ENCODE results near the gene CLCN6. TPM values are rescaled to one million over a fixed set of nuclear protein-coding genes. Genes with fewer than 3 reads are reported as not detected.

Gene CLCN6
- polyA plus RNA-seq, 2 of the 4 experiments (the other 2 are of a cell fraction), result 5.7 to 9.0 TPM

- WGBS (ENCODE audit: missing lambda C conversion rate), result 3% methylated on average over 5 of the region's 20 CpGs
- peak overlapping the region; percentile 91 to 95 for H3K27ac ChIP-seq
- H3K9me3 ChIP-seq, result no peaks in the 10 kb centered on the region
- ChIA-PET CTCF (interaction anchor here (1.2 to 1.7 kb wide), 3 partner anchors 22 to 33 kb away, joined by 3 to 4 read pairs (median 3); no protein-coding TSS in a partner anchor), POLR2A (interaction anchor here (0.8 to 2.8 kb wide), 7 partner anchors 15 to 212 kb away, joined by 3 to 23 read pairs (median 4); no protein-coding TSS in a partner anchor)
- no peak for FAIRE-seq
- peak; percentile 70 to 73 for ATAC-seq
- H3K4me3 ChIP-seq, result peak overlapping the region; percentile 59
- peaks cover 26% of the 10 kb centered on the region for H3K4me1 ChIP-seq
- H3K4me2 ChIP-seq, result peak overlapping the region; percentile 86
- peak in 1 of 2 experiments; percentile 21 for DNase-seq (ENCODE audit: low read depth in 1 of 2, low spot score in 1 of 2)
- TF ChIP-seq CHD2 (IDR thresholded peaks at IDR 0.05; ENCODE audit: low read length, partially characterized antibody) (no peak), PHF8 (IDR thresholded peaks at IDR 0.05; ENCODE audit: borderline replicate concordance, low read depth) (peak; percentile 49; the same call in 1 of the 2 replicates), NR3C1 (IDR thresholded peaks at IDR 0.05) (no peak), CTCF (IDR thresholded peaks at IDR 0.05) (no peak), KDM5A (IDR thresholded peaks at IDR 0.05) (peak; percentile 65), EP300 (IDR thresholded peaks at IDR 0.05) (no peak)
Measured at GRCh38 chr1:11806307-11806936, 431 bp downstream of the CLCN6 start.

GRCh38 chr1:11807133-11807532 lies 1.1 kb downstream of the CLCN6 start:
- Histone ChIP-seq H3K27ac (peak overlapping the region; percentile 91 to 95; a peak in 4 of 6 replicates), H3K4me1 (peaks cover 26% of the 10 kb centered on the region), H3K4me3 (peak overlapping the region; percentile 59), H3K9me3 (no peaks in the 10 kb centered on the region), H3K4me2 (peak overlapping the region; percentile 86)
- ATAC-seq, result no peak
- no peak for FAIRE-seq
- no peak for DNase-seq (ENCODE audit: low read depth in 1 of 2, low spot score in 1 of 2)
- ChIA-PET POLR2A (interaction anchor here (1.1 to 2.8 kb wide), 3 partner anchors 70 to 212 kb away, joined by 3 to 23 read pairs (median 6); no protein-coding TSS in a partner anchor), CTCF (interaction anchor here (1.2 to 1.7 kb wide), 3 partner anchors 22 to 33 kb away, joined by 3 to 4 read pairs (median 3); no protein-coding TSS in a partner anchor)
- no peak for TF ChIP-seq ZC3H11A (IDR thresholded peaks at IDR 0.05)
- no peak for TF ChIP-seq PHF8 (IDR thresholded peaks at IDR 0.05; ENCODE audit: borderline replicate concordance, low read depth)
- no peak for TF ChIP-seq CHD4 (IDR thresholded peaks at IDR 0.05; ENCODE audit: borderline replicate concordance)
- TF ChIP-seq KDM5A (IDR thresholded peaks at IDR 0.05), result no peak
- TF ChIP-seq REST (IDR thresholded peaks at IDR 0.05), result no peak
- no peak for TF ChIP-seq HOXA7 (CRISPR knock-in tag; IDR thresholded peaks at IDR 0.05)
- TF ChIP-seq HMGXB4 (CRISPR knock-in tag; IDR thresholded peaks at IDR 0.05; ENCODE audit: borderline replicate concordance), result no peak
- no peak for TF ChIP-seq RNF2 (IDR thresholded peaks at IDR 0.05; ENCODE audit: borderline replicate concordance, low read depth)
- TF ChIP-seq EP300 (IDR thresholded peaks at IDR 0.05), result no peak
- TF ChIP-seq BHLHE40 (IDR thresholded peaks at IDR 0.05; ENCODE audit: low read depth, low read length), result no peak
- TF ChIP-seq NR3C1 (IDR thresholded peaks at IDR 0.05), result no peak
- no peak for TF ChIP-seq CHD2 (IDR thresholded peaks at IDR 0.05; ENCODE audit: low read length, partially characterized antibody)
- TF ChIP-seq RFX5 (IDR thresholded peaks at IDR 0.05), result no peak
- TF ChIP-seq HOXB13 (CRISPR knock-in tag; IDR thresholded peaks at IDR 0.05; ENCODE audit: low read depth), result no peak
- TF ChIP-seq ATOH8 (CRISPR knock-in tag; IDR thresholded peaks at IDR 0.05; ENCODE audit: low read depth), result no peak
- TF ChIP-seq HOXB5 (CRISPR knock-in tag; IDR thresholded peaks at IDR 0.05), result no peak
- no peak for TF ChIP-seq HES2 (IDR thresholded peaks at IDR 0.05)
- TF ChIP-seq MAFK (IDR thresholded peaks at IDR 0.05; ENCODE audit: partially characterized antibody), result no peak
- TF ChIP-seq MAX (IDR thresholded peaks at IDR 0.05), result no peak
- TF ChIP-seq EHMT2 (IDR thresholded peaks at IDR 0.05; ENCODE audit: low read depth), result no peak
- WGBS (ENCODE audit: missing lambda C conversion rate), result 33% methylated on average over 2 of the region's 2 CpGs

Data from A549 (cell line).